PC-3 (cell line): ENCODE results near the gene AMPD3.

ENCODE experiments used
- EZH2phosphoT487 ChIP-seq: fragments of 300-600 bp; sonication (generic); IDR thresholded peaks from 2 replicates; pipeline ENCODE4 v1.6.1; 2018; ENCODE audit warnings: mild to moderate bottlenecking, antibody characterized with exemption, low read length, borderline replicate concordance
- TF ChIP-seq, protein P1 (sequence below): fragments of 300-600 bp; sonication (generic); conservative IDR thresholded peaks from 2 replicates; pipeline ENCODE4 v1.5.1; 2017; ENCODE audit warnings: antibody characterized with exemption, low read depth, mild to moderate bottlenecking, low read length

DNA sequence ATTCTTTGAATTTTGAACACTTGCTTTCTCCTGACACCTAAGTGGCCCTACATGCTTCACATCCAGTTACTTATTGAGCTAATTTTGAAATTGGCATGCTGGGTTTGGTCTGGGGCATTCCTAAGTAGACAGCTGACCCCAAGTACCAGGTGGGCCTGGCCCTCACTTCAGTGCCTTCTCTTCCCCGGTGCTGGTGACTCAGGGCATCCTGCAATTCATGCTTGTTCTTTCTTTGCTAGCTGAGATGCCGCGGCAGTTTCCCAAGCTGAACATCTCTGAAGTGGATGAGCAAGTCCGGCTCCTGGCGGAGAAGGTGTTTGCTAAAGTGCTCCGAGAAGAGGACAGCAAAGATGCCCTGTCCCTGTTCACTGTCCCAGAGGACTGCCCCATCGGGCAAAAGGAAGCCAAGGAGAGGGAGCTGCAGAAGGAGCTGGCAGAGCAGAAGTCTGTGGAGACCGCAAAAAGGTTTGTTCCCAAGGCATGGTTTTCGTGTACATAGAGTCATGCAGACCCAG lies 6.3 kb downstream of the AMPD3 start:
- TF ChIP-seq, protein P1, sequence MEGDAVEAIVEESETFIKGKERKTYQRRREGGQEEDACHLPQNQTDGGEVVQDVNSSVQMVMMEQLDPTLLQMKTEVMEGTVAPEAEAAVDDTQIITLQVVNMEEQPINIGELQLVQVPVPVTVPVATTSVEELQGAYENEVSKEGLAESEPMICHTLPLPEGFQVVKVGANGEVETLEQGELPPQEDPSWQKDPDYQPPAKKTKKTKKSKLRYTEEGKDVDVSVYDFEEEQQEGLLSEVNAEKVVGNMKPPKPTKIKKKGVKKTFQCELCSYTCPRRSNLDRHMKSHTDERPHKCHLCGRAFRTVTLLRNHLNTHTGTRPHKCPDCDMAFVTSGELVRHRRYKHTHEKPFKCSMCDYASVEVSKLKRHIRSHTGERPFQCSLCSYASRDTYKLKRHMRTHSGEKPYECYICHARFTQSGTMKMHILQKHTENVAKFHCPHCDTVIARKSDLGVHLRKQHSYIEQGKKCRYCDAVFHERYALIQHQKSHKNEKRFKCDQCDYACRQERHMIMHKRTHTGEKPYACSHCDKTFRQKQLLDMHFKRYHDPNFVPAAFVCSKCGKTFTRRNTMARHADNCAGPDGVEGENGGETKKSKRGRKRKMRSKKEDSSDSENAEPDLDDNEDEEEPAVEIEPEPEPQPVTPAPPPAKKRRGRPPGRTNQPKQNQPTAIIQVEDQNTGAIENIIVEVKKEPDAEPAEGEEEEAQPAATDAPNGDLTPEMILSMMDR = no peak
- TF ChIP-seq EZH2phosphoT487 = no peak
